Ishikawa (cell line): ENCODE measurements around the gene MAS1.

Experiments used
- CEBPB ChIP-seq: IDR thresholded peaks from 2 replicates; pipeline ENCODE4 v1.6.1; 2012
- CREB1 ChIP-seq: IDR thresholded peaks from 2 replicates; pipeline ENCODE4 v1.6.1; 2012; ENCODE audit warnings: low read depth
- EGR1 ChIP-seq: IDR thresholded peaks from 2 replicates; pipeline ENCODE4 v1.6.1; 2012
- EP300 ChIP-seq: IDR thresholded peaks from 2 replicates; pipeline ENCODE4 v1.6.1; 2012; ENCODE audit warnings: borderline replicate concordance
- FOXM1 ChIP-seq: IDR thresholded peaks from 2 replicates; pipeline ENCODE4 v1.6.1; 2012; ENCODE audit warnings: low read depth, borderline replicate concordance
- NFIC ChIP-seq: IDR thresholded peaks from 2 replicates; pipeline ENCODE4 v1.6.1; 2012
- RAD21 ChIP-seq: IDR thresholded peaks from 2 replicates; pipeline ENCODE4 v1.6.1; 2012; ENCODE audit warnings: low read depth
- TAF1 ChIP-seq: IDR thresholded peaks from 2 replicates; pipeline ENCODE4 v1.6.1; 2012; ENCODE audit warnings: low read depth, mild to moderate bottlenecking
- TCF12 ChIP-seq: IDR thresholded peaks from 2 replicates; pipeline ENCODE4 v1.6.1; 2012; ENCODE audit warnings: low read depth
- TEAD4 ChIP-seq: IDR thresholded peaks from 2 replicates; pipeline ENCODE4 v1.6.1; 2012
- YY1 ChIP-seq: IDR thresholded peaks from 2 replicates; pipeline ENCODE4 v1.6.1; 2012; ENCODE audit warnings: low read depth
- ZBTB7A ChIP-seq: IDR thresholded peaks from 2 replicates; pipeline ENCODE4 v1.6.1; 2012; ENCODE audit warnings: low read depth
- TF ChIP-seq, protein P1 (sequence below): IDR thresholded peaks from 2 replicates; pipeline ENCODE4 v1.6.1; 2012; ENCODE audit warnings: low read depth, mild to moderate bottlenecking
- TF ChIP-seq, protein P2 (sequence below): IDR thresholded peaks from 2 replicates; pipeline ENCODE4 v1.6.1; 2012
- TF ChIP-seq, protein P3 (sequence below): IDR thresholded peaks from 2 replicates; pipeline ENCODE4 v1.6.1; 2012

Gene MAS1

DNA sequence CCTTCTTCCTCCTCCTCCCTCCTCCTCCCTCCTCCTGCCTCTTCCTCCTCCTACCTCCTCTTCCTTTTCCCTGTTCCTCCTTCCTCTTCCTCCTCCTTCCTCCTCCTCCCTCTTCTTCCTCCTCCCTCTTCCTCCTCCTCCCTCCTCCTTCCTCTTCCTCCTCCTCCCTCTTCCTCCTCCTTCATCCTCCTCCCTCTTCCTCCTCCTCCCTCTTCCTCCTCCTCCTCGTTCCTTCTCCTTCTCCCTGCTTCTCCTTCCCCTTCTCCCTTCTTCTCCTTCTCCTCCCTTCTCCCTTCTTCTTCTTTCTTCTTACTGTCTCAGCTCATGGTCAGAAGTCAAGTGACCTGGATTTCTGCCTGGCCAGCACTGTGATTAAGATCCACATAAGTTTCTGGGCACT lies 7.7 kb downstream of the MAS1 start:
- TF ChIP-seq RAD21: no peak
- TF ChIP-seq ZBTB7A: no peak
- TF ChIP-seq EGR1: no peak
- TF ChIP-seq NFIC: no peak
- TF ChIP-seq CEBPB: no peak
- TF ChIP-seq, protein P1, sequence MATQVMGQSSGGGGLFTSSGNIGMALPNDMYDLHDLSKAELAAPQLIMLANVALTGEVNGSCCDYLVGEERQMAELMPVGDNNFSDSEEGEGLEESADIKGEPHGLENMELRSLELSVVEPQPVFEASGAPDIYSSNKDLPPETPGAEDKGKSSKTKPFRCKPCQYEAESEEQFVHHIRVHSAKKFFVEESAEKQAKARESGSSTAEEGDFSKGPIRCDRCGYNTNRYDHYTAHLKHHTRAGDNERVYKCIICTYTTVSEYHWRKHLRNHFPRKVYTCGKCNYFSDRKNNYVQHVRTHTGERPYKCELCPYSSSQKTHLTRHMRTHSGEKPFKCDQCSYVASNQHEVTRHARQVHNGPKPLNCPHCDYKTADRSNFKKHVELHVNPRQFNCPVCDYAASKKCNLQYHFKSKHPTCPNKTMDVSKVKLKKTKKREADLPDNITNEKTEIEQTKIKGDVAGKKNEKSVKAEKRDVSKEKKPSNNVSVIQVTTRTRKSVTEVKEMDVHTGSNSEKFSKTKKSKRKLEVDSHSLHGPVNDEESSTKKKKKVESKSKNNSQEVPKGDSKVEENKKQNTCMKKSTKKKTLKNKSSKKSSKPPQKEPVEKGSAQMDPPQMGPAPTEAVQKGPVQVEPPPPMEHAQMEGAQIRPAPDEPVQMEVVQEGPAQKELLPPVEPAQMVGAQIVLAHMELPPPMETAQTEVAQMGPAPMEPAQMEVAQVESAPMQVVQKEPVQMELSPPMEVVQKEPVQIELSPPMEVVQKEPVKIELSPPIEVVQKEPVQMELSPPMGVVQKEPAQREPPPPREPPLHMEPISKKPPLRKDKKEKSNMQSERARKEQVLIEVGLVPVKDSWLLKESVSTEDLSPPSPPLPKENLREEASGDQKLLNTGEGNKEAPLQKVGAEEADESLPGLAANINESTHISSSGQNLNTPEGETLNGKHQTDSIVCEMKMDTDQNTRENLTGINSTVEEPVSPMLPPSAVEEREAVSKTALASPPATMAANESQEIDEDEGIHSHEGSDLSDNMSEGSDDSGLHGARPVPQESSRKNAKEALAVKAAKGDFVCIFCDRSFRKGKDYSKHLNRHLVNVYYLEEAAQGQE: no peak
- no peak for TF ChIP-seq TEAD4
- TF ChIP-seq CREB1: no peak
- TF ChIP-seq, protein P2, sequence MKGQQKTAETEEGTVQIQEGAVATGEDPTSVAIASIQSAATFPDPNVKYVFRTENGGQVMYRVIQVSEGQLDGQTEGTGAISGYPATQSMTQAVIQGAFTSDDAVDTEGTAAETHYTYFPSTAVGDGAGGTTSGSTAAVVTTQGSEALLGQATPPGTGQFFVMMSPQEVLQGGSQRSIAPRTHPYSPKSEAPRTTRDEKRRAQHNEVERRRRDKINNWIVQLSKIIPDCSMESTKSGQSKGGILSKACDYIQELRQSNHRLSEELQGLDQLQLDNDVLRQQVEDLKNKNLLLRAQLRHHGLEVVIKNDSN: no peak
- TF ChIP-seq, protein P3, sequence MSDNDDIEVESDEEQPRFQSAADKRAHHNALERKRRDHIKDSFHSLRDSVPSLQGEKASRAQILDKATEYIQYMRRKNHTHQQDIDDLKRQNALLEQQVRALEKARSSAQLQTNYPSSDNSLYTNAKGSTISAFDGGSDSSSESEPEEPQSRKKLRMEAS: no peak
- no peak for TF ChIP-seq YY1
- TF ChIP-seq EP300: no peak
- TF ChIP-seq FOXM1: no peak
- no peak for TF ChIP-seq TAF1
- TF ChIP-seq TCF12: no peak

DNA sequence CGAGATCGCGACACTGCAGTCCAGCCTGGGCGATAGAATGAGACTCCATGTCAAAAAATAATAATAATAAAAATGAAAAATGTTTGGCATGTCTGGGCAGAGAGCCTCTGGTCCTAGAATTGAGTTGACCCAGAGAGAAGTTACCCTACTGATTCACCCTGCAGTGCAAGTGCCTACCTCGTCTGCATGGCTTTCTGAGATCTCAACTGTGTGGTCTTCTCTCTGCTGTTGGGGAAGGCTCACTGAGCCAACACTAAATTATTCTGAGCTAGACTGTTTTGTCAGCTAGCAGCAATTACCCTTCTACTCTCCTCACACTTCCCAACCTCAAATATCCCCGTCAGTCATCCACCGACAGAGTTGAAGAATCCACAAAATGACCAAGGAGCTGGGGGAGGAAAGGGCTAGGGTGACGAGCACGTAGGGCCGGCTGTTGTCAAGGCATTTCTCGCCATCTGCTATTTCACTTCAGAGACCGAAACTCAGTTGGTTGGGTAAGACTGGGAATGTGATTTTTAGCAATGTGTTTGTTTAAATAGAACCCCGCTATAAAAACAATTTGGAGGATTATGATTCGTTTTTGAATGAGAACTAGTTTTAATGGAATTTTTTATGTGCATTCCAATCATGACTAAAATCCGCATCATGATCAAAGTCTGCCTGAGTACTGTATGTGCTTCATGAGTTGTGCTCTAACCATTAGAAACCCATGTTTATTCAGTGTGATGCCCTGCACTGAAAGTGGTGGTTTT lies 9.4 kb downstream of the MAS1 start:
- TF ChIP-seq CREB1: no peak
- no peak for TF ChIP-seq FOXM1
- TF ChIP-seq, protein P2: no peak
- TF ChIP-seq TEAD4: no peak
- no peak for TF ChIP-seq RAD21
- no peak for TF ChIP-seq NFIC
- no peak for TF ChIP-seq ZBTB7A
- no peak for TF ChIP-seq EP300
- no peak for TF ChIP-seq EGR1
- TF ChIP-seq CEBPB: no peak
- TF ChIP-seq TCF12: no peak
- TF ChIP-seq, protein P3: no peak
- TF ChIP-seq, protein P1: no peak
- no peak for TF ChIP-seq TAF1
- TF ChIP-seq YY1: no peak

DNA sequence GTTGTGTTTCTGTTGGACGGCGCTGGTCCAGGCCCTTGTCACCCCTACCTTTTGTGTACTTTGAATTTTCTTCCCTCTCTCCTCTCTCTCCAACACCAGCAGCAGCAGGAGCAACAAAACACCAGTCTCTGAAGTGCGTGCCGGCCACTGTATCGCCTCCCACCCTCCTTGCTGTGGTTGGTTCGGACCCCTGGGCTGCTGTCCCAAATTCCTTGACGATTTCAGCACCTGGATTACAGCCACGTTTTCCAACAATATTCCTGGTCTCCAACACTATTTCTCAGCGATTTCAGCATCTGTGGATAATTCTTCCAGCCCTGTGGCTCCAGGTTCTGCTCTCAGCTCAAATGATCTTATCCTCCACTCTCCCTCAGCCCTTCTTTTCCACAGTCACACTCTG lies 11.8 kb downstream of the MAS1 start:
- TF ChIP-seq, protein P1: no peak
- no peak for TF ChIP-seq RAD21
- no peak for TF ChIP-seq ZBTB7A
- no peak for TF ChIP-seq TCF12
- TF ChIP-seq YY1: no peak
- TF ChIP-seq FOXM1: no peak
- no peak for TF ChIP-seq EGR1
- TF ChIP-seq TAF1: no peak
- TF ChIP-seq EP300: no peak

DNA sequence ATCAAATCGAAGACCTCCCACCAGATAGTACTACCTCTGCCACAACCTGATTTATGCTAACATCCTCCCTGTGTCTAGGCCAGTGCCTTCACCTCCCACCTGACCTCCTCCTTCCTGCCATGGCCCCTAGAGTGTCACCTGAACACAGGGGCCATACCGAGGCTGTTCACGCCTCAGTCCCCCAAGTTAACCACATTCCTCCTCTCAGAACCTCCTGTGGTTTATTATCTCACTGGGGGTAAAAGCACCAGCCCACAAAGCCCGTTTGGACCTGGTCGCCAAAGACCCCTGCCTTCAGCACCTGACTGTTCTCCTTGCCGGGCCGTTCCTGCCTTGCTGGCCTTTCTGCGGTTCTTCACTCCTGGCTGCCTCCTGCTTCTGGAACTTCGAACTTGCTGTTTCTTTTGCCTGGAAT lies 13.7 kb downstream of the MAS1 start:
- TF ChIP-seq ZBTB7A (no peak), CEBPB (no peak)
- TF ChIP-seq, protein P1: no peak
- TF ChIP-seq, protein P2: no peak
- TF ChIP-seq, protein P3: no peak
